MM.1S (cell line): ENCODE results near the gene VEPH1.

Experiments
- DNase-seq: peaks from one replicate; pipeline ENCODE4 v3.0.0-alpha.2; 2015
- H2AFZ ChIP-seq: fragments of 300-600 bp; sonication (generic); 2 replicates; pipeline ENCODE4 v1.6.0; 2016; ENCODE audit warnings: antibody characterized with exemption, low read length
- H3F3A ChIP-seq: fragments of 300-600 bp; sonication (generic); 2 replicates; pipeline ENCODE4 v1.6.1; 2016; ENCODE audit warnings: mild to moderate bottlenecking, antibody characterized with exemption, low read length, moderate library complexity, mixed read lengths; ENCODE audit not compliant: insufficient read depth
- H3K27ac ChIP-seq: fragments of 300-600 bp; sonication (generic); 2 replicates; pipeline ENCODE4 v1.5.1; 2016; ENCODE audit warnings: mild to moderate bottlenecking, low read length
- H3K27me3 ChIP-seq: fragments of 300-600 bp; sonication (generic); replicated peaks from 2 replicates; pipeline ENCODE4 v1.6.0; 2016; ENCODE audit warnings: low read length; ENCODE audit not compliant: insufficient read depth
- H3K36me3 ChIP-seq: fragments of 300-600 bp; sonication (generic); replicated peaks from 2 replicates; pipeline ENCODE4 v1.6.1; 2016; ENCODE audit warnings: mild to moderate bottlenecking, low read length, mixed read lengths; ENCODE audit not compliant: insufficient read depth
- H3K4me1 ChIP-seq: fragments of 300-600 bp; sonication (generic); 2 replicates; pipeline ENCODE4 v1.6.1; 2016; ENCODE audit warnings: low read length, mixed read lengths
- H3K4me2 ChIP-seq: fragments of 300-600 bp; sonication (generic); 2 replicates; pipeline ENCODE4 v1.6.0; 2016; ENCODE audit warnings: low read depth, low read length
- H3K4me3 ChIP-seq: fragments of 300-600 bp; sonication (generic); 2 replicates; pipeline ENCODE4 v1.5.1; 2016; ENCODE audit warnings: low read length, mixed read lengths
- H3K79me2 ChIP-seq: fragments of 300-600 bp; sonication (generic); 2 replicates; pipeline ENCODE4 v1.6.1; 2016; ENCODE audit warnings: mixed run types, low read length, mixed read lengths
- H3K9ac ChIP-seq: fragments of 300-600 bp; sonication (generic); 2 replicates; pipeline ENCODE4 v1.6.1; 2016; ENCODE audit warnings: low read length, mixed read lengths
- H3K9me2 ChIP-seq: fragments of 300-600 bp; sonication (generic); replicated peaks from 2 replicates; pipeline ENCODE4 v1.6.1; 2016; ENCODE audit warnings: mild to moderate bottlenecking, low read length, mixed read lengths; ENCODE audit not compliant: insufficient read depth
- H3K9me3 ChIP-seq: fragments of 300-600 bp; sonication (generic); replicated peaks from 2 replicates; pipeline ENCODE4 v1.6.1; 2016; ENCODE audit warnings: mild to moderate bottlenecking, low read length, mixed read lengths; ENCODE audit not compliant: insufficient read depth
- H4K20me1 ChIP-seq: fragments of 300-600 bp; sonication (generic); 2 replicates; pipeline ENCODE4 v1.6.1; 2016; ENCODE audit warnings: mild to moderate bottlenecking, low read length, moderate library complexity, mixed read lengths; ENCODE audit not compliant: insufficient read depth
- CTCF ChIP-seq: fragments of 300-600 bp; sonication (generic); IDR thresholded peaks from 2 replicates; pipeline ENCODE4 v1.5.1; 2016; ENCODE audit warnings: antibody characterized with exemption, low read length, mixed read lengths
- EZH2 ChIP-seq: fragments of 300-600 bp; sonication (generic); optimal IDR thresholded peaks from 2 replicates; pipeline ENCODE3; 2017; ENCODE audit warnings: low read depth, mild to moderate bottlenecking, antibody characterized with exemption, low read length, mixed read lengths
- EZH2phosphoT487 ChIP-seq: fragments of 300-600 bp; sonication (generic); IDR thresholded peaks from 2 replicates; pipeline ENCODE4 v1.6.1; 2018; ENCODE audit warnings: antibody characterized with exemption, low read length

The VEPH1 gene

DNA sequence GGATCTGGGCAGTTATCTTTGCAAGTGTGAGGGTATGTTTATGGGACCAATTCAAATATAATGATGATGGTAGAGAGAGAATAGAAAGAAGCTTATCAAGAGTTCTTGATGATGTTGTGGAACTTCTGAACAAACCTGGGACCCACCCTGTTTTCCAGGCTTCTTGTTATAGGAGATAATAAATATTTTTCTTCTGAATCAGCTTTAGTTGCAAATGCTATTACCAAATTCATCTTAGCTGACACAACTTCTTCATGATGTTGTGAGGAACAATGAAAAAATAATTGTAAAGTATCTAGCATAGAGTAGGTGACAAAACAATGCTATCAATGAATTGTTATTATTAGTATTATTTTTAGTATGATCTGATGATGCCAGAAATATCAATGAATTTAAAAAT is 110.1 kb downstream of the VEPH1 start:
- Histone ChIP-seq H3K27ac (no peak overlapping the region), H4K20me1 (no peaks in the 10 kb centered on the region), H3K9me2 (no peaks in the 10 kb centered on the region), H3F3A (no peaks in the 10 kb centered on the region), H2AFZ (no peak overlapping the region), H3K4me2 (no peak overlapping the region), H3K4me3 (no peak overlapping the region), H3K9ac (no peak overlapping the region), H3K36me3 (no peaks in the 10 kb centered on the region), H3K79me2 (no peaks in the 10 kb centered on the region), H3K27me3 (no peaks in the 10 kb centered on the region), H3K4me1 (no peaks in the 10 kb centered on the region), H3K9me3 (no peaks in the 10 kb centered on the region)
- no peak for TF ChIP-seq EZH2phosphoT487
- TF ChIP-seq CTCF = no peak
- no peak for TF ChIP-seq EZH2
- no peak for DNase-seq

DNA sequence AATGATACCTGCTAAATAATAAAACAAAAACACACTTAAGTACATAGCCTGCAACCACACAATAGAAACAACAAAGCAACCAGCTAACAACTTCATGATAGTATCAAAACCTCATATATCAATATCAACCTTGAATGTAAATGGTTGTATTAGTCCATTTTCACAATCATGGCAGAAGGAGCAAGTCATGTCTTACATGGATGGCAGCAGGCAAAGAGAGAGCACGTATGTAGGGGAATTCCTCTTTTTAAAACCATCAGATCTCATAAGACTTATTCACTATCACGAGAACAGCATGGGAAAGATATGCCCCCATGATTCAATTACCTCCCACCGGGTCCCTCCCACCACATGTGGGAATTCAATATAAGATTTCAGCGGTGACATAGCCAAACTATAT is 111.1 kb downstream of the VEPH1 start:
- H3K4me2 ChIP-seq = no peak overlapping the region
- H3K9ac ChIP-seq = no peak overlapping the region
- no peaks in the 10 kb centered on the region for H3K36me3 ChIP-seq
- H3K9me2 ChIP-seq = no peaks in the 10 kb centered on the region
- no peaks in the 10 kb centered on the region for H3K79me2 ChIP-seq
- no peaks in the 10 kb centered on the region for H3F3A ChIP-seq
- no peaks in the 10 kb centered on the region for H3K4me1 ChIP-seq
- no peaks in the 10 kb centered on the region for H4K20me1 ChIP-seq
- H2AFZ ChIP-seq = no peak overlapping the region
- H3K4me3 ChIP-seq = no peak overlapping the region
- TF ChIP-seq EZH2 = no peak
- TF ChIP-seq CTCF = no peak
- TF ChIP-seq EZH2phosphoT487 = no peak
- H3K27ac ChIP-seq = no peak overlapping the region
- no peaks in the 10 kb centered on the region for H3K9me3 ChIP-seq
- no peaks in the 10 kb centered on the region for H3K27me3 ChIP-seq
- DNase-seq = no peak

DNA sequence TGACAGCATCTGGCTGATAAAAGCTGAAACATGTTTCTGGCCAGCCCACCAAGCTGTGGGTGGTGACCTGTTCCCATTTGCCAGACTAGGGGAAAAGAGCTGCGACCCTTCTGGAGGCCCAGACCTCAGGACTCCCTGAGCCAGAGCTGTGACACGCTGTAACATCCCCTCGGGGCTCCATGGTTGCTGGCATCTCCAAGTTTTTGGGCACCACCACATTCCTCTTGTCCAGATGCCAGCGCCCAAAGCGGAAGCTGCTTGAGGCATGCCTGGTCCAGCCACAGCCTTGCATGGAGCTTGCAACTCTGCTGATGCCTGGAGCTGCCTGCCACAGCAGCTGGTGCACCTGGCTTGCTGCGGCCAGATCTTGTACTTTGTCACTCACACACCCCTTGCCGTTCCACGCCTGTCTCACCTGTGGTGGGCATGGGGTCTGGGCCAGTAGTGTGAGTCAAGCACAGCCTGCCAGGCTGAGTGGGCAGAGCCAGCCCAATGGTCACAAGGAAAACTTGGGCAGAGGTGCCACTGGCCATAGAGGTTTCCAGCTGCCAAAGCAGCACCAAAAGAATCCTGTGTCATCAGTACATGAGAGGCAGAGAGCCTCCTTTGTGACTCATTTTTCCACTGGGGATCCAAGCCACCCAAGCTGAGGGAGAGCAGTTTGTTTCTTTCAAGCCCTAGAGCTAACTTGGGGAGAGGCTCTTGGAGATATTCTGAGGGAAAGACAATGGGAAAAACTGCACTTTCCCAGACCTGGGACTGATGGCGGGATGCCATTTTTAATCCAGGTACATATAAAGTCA is 112.3 kb downstream of the VEPH1 start:
- no peak for TF ChIP-seq EZH2

GRCh38 chr3:157388976-157389375 is 114.2 kb downstream of the VEPH1 start:
- Histone ChIP-seq H3K9me2 (no peaks in the 10 kb centered on the region), H3K4me2 (no peak overlapping the region), H3K79me2 (no peaks in the 10 kb centered on the region), H3K9ac (no peak overlapping the region), H3K27ac (no peak overlapping the region), H3K4me1 (no peaks in the 10 kb centered on the region), H4K20me1 (no peaks in the 10 kb centered on the region), H2AFZ (no peak overlapping the region), H3K4me3 (no peak overlapping the region), H3F3A (no peaks in the 10 kb centered on the region), H3K9me3 (no peaks in the 10 kb centered on the region), H3K36me3 (no peaks in the 10 kb centered on the region), H3K27me3 (no peaks in the 10 kb centered on the region)
- DNase-seq = no peak
- TF ChIP-seq EZH2phosphoT487 (no peak), EZH2 (no peak), CTCF (no peak)

More for the DNA sequence above, 112.3 kb downstream of the VEPH1 start:
- H3K36me3 ChIP-seq = no peaks in the 10 kb centered on the region
- no peaks in the 10 kb centered on the region for H3F3A ChIP-seq
- no peak overlapping the region for H3K4me2 ChIP-seq
- no peak for DNase-seq
- no peaks in the 10 kb centered on the region for H3K27me3 ChIP-seq
- no peak overlapping the region for H3K27ac ChIP-seq
- no peak overlapping the region for H3K9ac ChIP-seq
- H3K9me2 ChIP-seq = no peaks in the 10 kb centered on the region
- H3K9me3 ChIP-seq = no peaks in the 10 kb centered on the region
- no peaks in the 10 kb centered on the region for H3K79me2 ChIP-seq
- H3K4me1 ChIP-seq = no peaks in the 10 kb centered on the region
- H2AFZ ChIP-seq = no peak overlapping the region
- H4K20me1 ChIP-seq = no peaks in the 10 kb centered on the region
- H3K4me3 ChIP-seq = no peak overlapping the region
